ENCODE data around the gene ARID1B. TPM values are rescaled to one million over a fixed set of nuclear protein-coding genes. Genes with fewer than 3 reads are reported as not detected.
A peak's percentile ranks its signal among the peaks of the same experiment; 100 is the strongest.

The ARID1B gene
- total RNA-seq, 1 experiment from 2014 or later: 24.2 TPM

GRCh38 chr6:156956286-156956685 lies 179.1 kb downstream of the ARID1B start:
- intact Hi-C loops (cut with micrococcal nuclease): no loop called here
- POLR2A ChIA-PET (ENCODE audit: unreplicated experiment): no interaction called here
- 0 out of 2 replicates have a peak overlapping the region, but pooled peaks have one; percentile 10 for H3K27ac ChIP-seq (ENCODE audit: low read length)

DNA sequence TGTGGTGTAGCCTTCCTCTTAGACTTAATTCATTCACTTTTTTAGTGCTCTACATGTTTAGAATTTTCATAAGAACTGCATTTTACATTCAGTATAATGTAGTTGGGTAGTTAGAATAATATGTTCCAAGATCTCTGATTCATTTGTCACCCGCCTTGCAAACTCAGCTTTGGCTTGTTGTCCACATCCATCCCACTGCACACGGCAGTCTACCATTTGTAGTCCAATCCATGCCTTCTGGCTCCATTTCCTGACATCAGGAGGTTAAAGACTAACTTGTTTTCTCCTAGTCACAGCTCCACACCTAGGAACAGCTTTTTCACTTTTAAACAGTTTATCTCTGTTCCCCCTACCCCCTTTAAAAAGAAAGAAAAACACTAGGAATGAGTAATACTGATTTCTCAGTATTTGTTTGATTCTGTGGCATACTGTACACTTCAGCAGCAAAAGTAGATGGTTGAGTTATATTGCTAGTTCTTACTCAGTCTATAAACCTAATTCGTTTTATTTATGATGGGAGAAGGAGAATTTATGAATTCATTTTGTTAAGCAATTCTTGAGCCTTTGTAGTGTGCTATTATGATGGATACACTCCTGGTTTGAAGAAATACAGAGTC lies 180.9 kb downstream of the ARID1B start:
- BruUV-seq (replicated peaks): no TSS peak
- POLR2A ChIA-PET (ENCODE audit: unreplicated experiment): no interaction called here
- Histone ChIP-seq H3F3A (ENCODE audit: low read length, unreplicated experiment) (no peaks in the 10 kb centered on the region), H3K4me3 (ENCODE audit: low read length) (no peak overlapping the region), H3K36me3 (ENCODE audit: low read depth, low read length) (no peaks in the 10 kb centered on the region), H3K79me2 (ENCODE audit: low read length) (peaks cover 78% of the 10 kb centered on the region), H3K4me2 (ENCODE audit: low read length) (no peak overlapping the region), H3K27me3 (ENCODE audit: low read length) (no peaks in the 10 kb centered on the region), H3K27ac (ENCODE audit: low read length) (peak overlapping the region; percentile 10; the same call in 1 of the 2 replicates), H4K20me1 (ENCODE audit: low read length) (no peaks in the 10 kb centered on the region), H3K9me2 (replicated peaks; ENCODE audit: low read length) (no peaks in the 10 kb centered on the region), H3K9me3 (ENCODE audit: low read length) (no peaks in the 10 kb centered on the region), H3K9ac (ENCODE audit: low read length) (no peak overlapping the region), H2AFZ (ENCODE audit: low read length) (no peak overlapping the region), H3K4me1 (ENCODE audit: insufficient read depth, low read length) (peaks cover 33% of the 10 kb centered on the region)
- CTCF ChIA-PET: no interaction called here
- TF ChIP-seq CTCF (conservative IDR thresholded peaks at IDR 0.05; ENCODE audit: low read depth, low read length) (no peak), EZH2 (IDR thresholded peaks at IDR 0.05; ENCODE audit: low read length, unreplicated experiment) (no peak), EZH2phosphoT487 (IDR thresholded peaks at IDR 0.05; ENCODE audit: borderline replicate concordance, low read length) (no peak)
- no peak for DNase-seq
- peak; percentile 41 for ATAC-seq
- intact Hi-C loops (cut with micrococcal nuclease): loop anchor here (2.0 kb wide), 1 partner anchor 23 kb away; no protein-coding TSS in a partner anchor

More at GRCh38 chr6:156956286-156956685, 179.1 kb downstream of the ARID1B start:
- H3K27me3 ChIP-seq (ENCODE audit: low read length): no peaks in the 10 kb centered on the region
- ATAC-seq (no peak), DNase-seq (no peak)
- H3F3A ChIP-seq (ENCODE audit: low read length, unreplicated experiment): no peaks in the 10 kb centered on the region
- no peaks in the 10 kb centered on the region for H3K9me3 ChIP-seq (ENCODE audit: low read length)
- peaks cover 79% of the 10 kb centered on the region for H3K79me2 ChIP-seq (ENCODE audit: low read length)
- BruUV-seq (replicated peaks): no TSS peak
- no peak overlapping the region for H3K4me3 ChIP-seq (ENCODE audit: low read length)
- H3K9me2 ChIP-seq (replicated peaks; ENCODE audit: low read length): no peaks in the 10 kb centered on the region
- TF ChIP-seq EZH2phosphoT487 (IDR thresholded peaks at IDR 0.05; ENCODE audit: borderline replicate concordance, low read length) (no peak), CTCF (conservative IDR thresholded peaks at IDR 0.05; ENCODE audit: low read depth, low read length) (no peak), EZH2 (IDR thresholded peaks at IDR 0.05; ENCODE audit: low read length, unreplicated experiment) (no peak)
- no peak overlapping the region for H2AFZ ChIP-seq (ENCODE audit: low read length)
- CTCF ChIA-PET: no interaction called here
- no peak overlapping the region for H3K4me2 ChIP-seq (ENCODE audit: low read length)
- peaks cover 42% of the 10 kb centered on the region for H3K4me1 ChIP-seq (ENCODE audit: insufficient read depth, low read length)
- no peaks in the 10 kb centered on the region for H4K20me1 ChIP-seq (ENCODE audit: low read length)
- H3K36me3 ChIP-seq (ENCODE audit: low read depth, low read length): no peaks in the 10 kb centered on the region
- H3K9ac ChIP-seq (ENCODE audit: low read length): no peak overlapping the region

- H3K36me3 ChIP-seq (ENCODE audit: low read depth, low read length): no peaks in the 10 kb centered on the region
- ChIA-PET CTCF (no interaction called here), POLR2A (ENCODE audit: unreplicated experiment) (no interaction called here)
- TF ChIP-seq EZH2phosphoT487 (IDR thresholded peaks at IDR 0.05; ENCODE audit: borderline replicate concordance, low read length): no peak
- no peak for TF ChIP-seq CTCF (conservative IDR thresholded peaks at IDR 0.05; ENCODE audit: low read depth, low read length)
- no peaks in the 10 kb centered on the region for H3K9me2 ChIP-seq (replicated peaks; ENCODE audit: low read length)
- H3K4me3 ChIP-seq (ENCODE audit: low read length): no peak overlapping the region
- H3K79me2 ChIP-seq (ENCODE audit: low read length): peaks cover 78% of the 10 kb centered on the region
- H3K9me3 ChIP-seq (ENCODE audit: low read length): no peaks in the 10 kb centered on the region
- H3K4me2 ChIP-seq (ENCODE audit: low read length): no peak overlapping the region
- no peak overlapping the region for H3K9ac ChIP-seq (ENCODE audit: low read length)
- H3K27ac ChIP-seq (ENCODE audit: low read length): no peak overlapping the region
- intact Hi-C loops (cut with micrococcal nuclease): no loop called here
- H3K27me3 ChIP-seq (ENCODE audit: low read length): no peaks in the 10 kb centered on the region
- peaks cover 41% of the 10 kb centered on the region for H3K4me1 ChIP-seq (ENCODE audit: insufficient read depth, low read length)
- H2AFZ ChIP-seq (ENCODE audit: low read length): no peak overlapping the region
- no peaks in the 10 kb centered on the region for H3F3A ChIP-seq (ENCODE audit: low read length, unreplicated experiment)
- DNase-seq (no peak), ATAC-seq (no peak)
- H4K20me1 ChIP-seq (ENCODE audit: low read length): no peaks in the 10 kb centered on the region
- no TSS peak for BruUV-seq (replicated peaks)
Measured at GRCh38 chr6:156960525-156960924, 183.3 kb downstream of the ARID1B start.
